HCT116 (cell line): ENCODE data around the gene TSPAN33. TPM values are rescaled to one million over a fixed set of nuclear protein-coding genes. Genes with fewer than 3 reads are reported as not detected.

Source experiments
- ATAC-seq: fragments of 200-7000 bp; cut with Tn5 transposase; 2 replicates; pipeline ENCODE4 v1.9.1; 2020; ENCODE audit warnings: mild to moderate bottlenecking, moderate library complexity
- BruUV-seq: library from RNA; stranded (reverse); fragments of 400-500 nt; replicated peaks from 2 replicates; lab custom pipeline; 2021; lab: Mats Ljungman, UMichigan
- CTCF ChIA-PET: fragments of 300-600 bp; sonication (Branson Sonifier 250); formaldehyde crosslinking; loops from one replicate; lab custom pipeline; 2021; ENCODE audit warnings: antibody characterized with exemption; lab: Charles Lee
- POLR2A ChIA-PET: fragments of 300-600, 350-600 bp; sonication (Branson Sonifier 250); formaldehyde crosslinking; loops from one replicate; lab custom pipeline; 2021; ENCODE audit warnings: antibody characterized with exemption; lab: Charles Lee
- RAD21 ChIA-PET, 2 experiments: fragments of 300-600 bp; sonication (Branson Sonifier 250); formaldehyde crosslinking; loops; one replicate each; lab custom pipeline; 2023; ENCODE audit warnings: low total read pairs in 2 of 2; ENCODE audit not compliant: uncharacterized antibody in 2 of 2, unreplicated experiment in 2 of 2, low non-redundant PET in 1 of 2; lab: Charles Lee
- DNase-seq: peaks from one replicate; pipeline ENCODE4 v3.0.0-alpha.2; 2010; ENCODE audit warnings: low read depth, low spot score
- H2AFZ ChIP-seq: fragments of 200-600 bp; shearing (Covaris generic), sonication (generic); 2 replicates; pipeline ENCODE4 v1.6.1; 2017; ENCODE audit warnings: low read depth, mixed run types, mixed read lengths, antibody characterized with exemption, low read length; ENCODE audit not compliant: poor library complexity, severe bottlenecking
- H3K27ac ChIP-seq: 2 replicates; pipeline ENCODE4 v1.5.1; 2012; ENCODE audit warnings: low read depth, low read length
- H3K27me3 ChIP-seq: fragments of 200-600 bp; sonication (generic); 2 replicates; pipeline ENCODE4 v1.6.1; 2016; ENCODE audit warnings: mixed run types, low read length, mixed read lengths; ENCODE audit not compliant: insufficient read depth
- H3K36me3 ChIP-seq, 2 experiments: fragments of 200-500 bp in 1 of 2; fragments of 200-600 bp in 1 of 2; sonication (Bioruptor generic) in 1 of 2; sonication (generic) in 1 of 2; 2 replicates each; pipeline versions ENCODE4 v1.5.1 to v1.6.1; 2014 to 2016; ENCODE audit warnings: low read length in 2 of 2, inconsistent platforms in 1 of 2, mixed read lengths in 1 of 2, mixed run types in 1 of 2; ENCODE audit not compliant: insufficient read depth in 2 of 2, control insufficient read depth in 1 of 2
- H3K4me1 ChIP-seq, 2 experiments: fragments of 200-600 bp in 1 of 2; sonication (generic) in 1 of 2; 2 replicates each; pipeline versions ENCODE4 v1.5.1 to v1.6.1; 2012 to 2017; ENCODE audit warnings: low read length in 2 of 2, inconsistent platforms in 1 of 2, mild to moderate bottlenecking in 1 of 2, mixed read lengths in 1 of 2, mixed run types in 1 of 2, moderate library complexity in 1 of 2; ENCODE audit not compliant: insufficient read depth in 2 of 2, control insufficient read depth in 1 of 2
- H3K4me2 ChIP-seq: fragments of 200-600 bp; sonication (generic); 2 replicates; pipeline ENCODE4 v1.6.1; 2017; ENCODE audit warnings: mixed run types, low read length, mixed read lengths
- H3K4me3 ChIP-seq, 2 experiments: fragments of 200-600 bp in 1 of 2; sonication (generic) in 1 of 2; replicated peaks in 1 of 2; 2 replicates each; pipeline ENCODE4 v1.5.1; 2011 to 2016; ENCODE audit warnings: low read length in 2 of 2, control low read depth in 1 of 2, low read depth in 1 of 2, mild to moderate bottlenecking in 1 of 2, mixed read lengths in 1 of 2, mixed run types in 1 of 2
- H3K79me2 ChIP-seq: fragments of 200-600 bp; sonication (generic); 2 replicates; pipeline ENCODE4 v1.6.1; 2017; ENCODE audit warnings: mild to moderate bottlenecking, mixed run types, low read length, moderate library complexity, mixed read lengths; ENCODE audit not compliant: insufficient read depth
- H3K9ac ChIP-seq: fragments of 200-600 bp; sonication (generic); 2 replicates; pipeline ENCODE4 v1.6.1; 2016; ENCODE audit warnings: low read length, mixed read lengths
- H3K9me2 ChIP-seq: fragments of 200-600 bp; sonication (generic), shearing (Covaris generic); 2 replicates; pipeline ENCODE4 v1.6.1; 2017; ENCODE audit warnings: mixed run types, mild to moderate bottlenecking, moderate library complexity; ENCODE audit not compliant: insufficient read depth
- H3K9me3 ChIP-seq, 2 experiments: fragments of 200-500 bp in 1 of 2; fragments of 200-600 bp in 1 of 2; sonication (Bioruptor generic) in 1 of 2; sonication (generic) in 1 of 2; 2 replicates each; pipeline ENCODE4 v1.6.1; 2014 to 2017; ENCODE audit warnings: low read length in 2 of 2, mixed read lengths in 2 of 2, inconsistent platforms in 1 of 2, low read depth in 1 of 2, mild to moderate bottlenecking in 1 of 2, mixed run types in 1 of 2, moderate library complexity in 1 of 2; ENCODE audit not compliant: control insufficient read depth in 1 of 2, insufficient read depth in 1 of 2
- H4K20me1 ChIP-seq: fragments of 200-600 bp; sonication (generic), shearing (Covaris generic); 2 replicates; pipeline ENCODE4 v1.6.1; 2017; ENCODE audit warnings: mixed run types, mild to moderate bottlenecking, moderate library complexity; ENCODE audit not compliant: insufficient read depth
- CBX3 ChIP-seq: IDR thresholded peaks from 2 replicates; pipeline ENCODE4 v1.6.1; 2012; ENCODE audit warnings: low read depth
- CEBPB ChIP-seq: IDR thresholded peaks from 2 replicates; pipeline ENCODE4 v1.6.1; 2012; ENCODE audit warnings: low read depth
- EZH2 ChIP-seq: fragments of 200-600 bp; sonication (generic); IDR thresholded peaks from 2 replicates; pipeline ENCODE4 v1.6.1; 2017; ENCODE audit warnings: antibody characterized with exemption, mixed run types
- JUND ChIP-seq: IDR thresholded peaks from 2 replicates; pipeline ENCODE4 v1.6.1; 2012
- POLR2A ChIP-seq: IDR thresholded peaks from 2 replicates; pipeline ENCODE4 v1.7.0; 2011; ENCODE audit warnings: borderline replicate concordance; ENCODE audit not compliant: insufficient read depth, insufficient read length; ENCODE audit errors: extremely low read depth
- POLR2AphosphoS5 ChIP-seq: IDR thresholded peaks from 2 replicates; pipeline ENCODE4 v1.6.1; 2011; ENCODE audit warnings: mild to moderate bottlenecking, low read depth, low read length, moderate library complexity
- SRF ChIP-seq: IDR thresholded peaks from 2 replicates; pipeline ENCODE4 v1.6.1; 2012; ENCODE audit warnings: low read depth
- intact Hi-C: fragments of 100-400 bp; cut with micrococcal nuclease; formaldehyde crosslinking; loops from 2 replicates; pipeline ENCODE4 v1.10.0; 2022
- total RNA-seq: library from RNA; stranded (reverse); gene quantifications from one replicate; pipeline ENCODE4 v1.2.1, GENCODE V29; 2021; ENCODE audit not compliant: unreplicated experiment
- TF ChIP-seq, protein P1 (sequence below): IDR thresholded peaks from 2 replicates; pipeline ENCODE4 v1.6.1; 2011; ENCODE audit warnings: mild to moderate bottlenecking, low read length, moderate library complexity; ENCODE audit not compliant: insufficient replicate concordance; ENCODE audit errors: extremely low read depth
- TF ChIP-seq, protein P2 (sequence below), 3 experiments: fragments of 200-600 bp in 1 of 3; sonication (generic) in 1 of 3; IDR thresholded peaks in 2 of 3; conservative IDR thresholded peaks in 1 of 3; 2 replicates each; pipeline ENCODE4 v1.5.1; 2012 to 2017; ENCODE audit warnings: low read depth in 2 of 3, low read length in 2 of 3, antibody characterized with exemption in 1 of 3, borderline replicate concordance in 1 of 3, control low read depth in 1 of 3, mild to moderate bottlenecking in 1 of 3, mixed read lengths in 1 of 3, mixed run types in 1 of 3, moderate library complexity in 1 of 3; ENCODE audit not compliant: insufficient read depth in 1 of 3
- TF ChIP-seq, protein P3 (sequence below): IDR thresholded peaks from 2 replicates; pipeline ENCODE4 v1.6.1; 2012; ENCODE audit warnings: low read depth

Gene TSPAN33
- total RNA-seq, 1 experiment from 2014 or later, result 22.2 TPM

DNA sequence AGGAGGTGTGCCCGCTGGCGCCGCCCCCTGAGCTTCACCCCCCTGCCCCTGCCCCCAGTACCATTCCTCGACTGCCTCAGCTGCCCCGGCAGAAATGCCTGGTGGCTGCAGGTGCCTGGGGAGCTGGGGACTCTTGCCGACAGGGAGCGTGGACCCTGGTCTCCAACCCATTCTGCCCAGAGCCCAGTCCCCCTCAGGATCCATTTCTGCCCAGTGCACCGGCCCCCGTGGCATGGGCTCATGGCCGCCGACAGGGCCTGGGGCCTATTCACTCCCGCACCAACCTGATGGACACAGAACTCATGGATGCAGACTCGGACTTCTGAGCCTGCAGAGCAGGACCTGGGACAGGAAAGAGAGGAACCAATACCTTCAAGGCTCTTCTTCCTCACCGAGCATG lies 67.6 kb downstream of the TSPAN33 start:
- H3K9me2 ChIP-seq, result no peaks in the 10 kb centered on the region
- intact Hi-C loops, result loop anchor here (10.0 kb wide), 1 partner anchor 133 kb away; no protein-coding TSS in a partner anchor
- H4K20me1 ChIP-seq, result no peaks in the 10 kb centered on the region
- no peaks in the 10 kb centered on the region for H3K4me1 ChIP-seq
- DNase-seq, result no peak
- H3K27me3 ChIP-seq, result no peaks in the 10 kb centered on the region
- H3K9ac ChIP-seq, result no peak overlapping the region
- no peaks in the 10 kb centered on the region for H3K79me2 ChIP-seq
- no peak overlapping the region for H3K4me2 ChIP-seq
- ChIA-PET RAD21 (no interaction called here), POLR2A (no interaction called here), CTCF (interaction anchor here (5.0 kb wide), 1 partner anchor 49 kb away, joined by 45 read pairs; no protein-coding TSS in a partner anchor)
- BruUV-seq, result no TSS peak
- H2AFZ ChIP-seq, result no peak overlapping the region
- no peaks in the 10 kb centered on the region for H3K9me3 ChIP-seq
- TF ChIP-seq SRF, result no peak
- H3K27ac ChIP-seq, result no peak overlapping the region
- H3K4me3 ChIP-seq, result no peak overlapping the region
- ATAC-seq, result no peak
- no peaks in the 10 kb centered on the region for H3K36me3 ChIP-seq

DNA sequence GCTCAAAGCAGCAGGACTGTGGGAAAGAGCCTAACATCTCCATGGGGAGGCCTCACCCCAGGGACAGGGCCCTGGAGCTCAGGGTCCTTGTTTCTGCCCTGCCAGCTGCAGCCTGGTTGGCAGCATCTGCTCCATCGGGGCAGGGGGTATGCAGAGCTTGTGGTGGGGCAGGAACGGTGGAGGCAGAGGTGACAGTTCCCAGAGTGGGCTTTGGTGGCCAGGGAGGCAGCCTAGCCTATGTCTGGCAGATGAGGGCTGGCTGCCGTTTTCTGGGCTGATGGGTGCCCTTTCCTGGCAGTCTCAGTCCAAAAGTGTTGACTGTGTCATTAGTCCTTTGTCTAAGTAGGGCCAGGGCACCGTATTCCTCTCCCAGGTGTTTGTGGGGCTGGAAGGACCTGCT lies 68.1 kb downstream of the TSPAN33 start:
- Histone ChIP-seq H3K4me3 (no peak overlapping the region), H3K4me1 (no peaks in the 10 kb centered on the region), H3K27ac (no peak overlapping the region), H3K9ac (no peak overlapping the region), H3K4me2 (no peak overlapping the region), H3K9me2 (no peaks in the 10 kb centered on the region), H3K36me3 (no peaks in the 10 kb centered on the region), H3K9me3 (no peaks in the 10 kb centered on the region), H3K27me3 (no peaks in the 10 kb centered on the region), H2AFZ (no peak overlapping the region), H4K20me1 (no peaks in the 10 kb centered on the region), H3K79me2 (no peaks in the 10 kb centered on the region)
- TF ChIP-seq POLR2A (no peak), EZH2 (no peak), POLR2AphosphoS5 (no peak), JUND (no peak), CEBPB (no peak), CBX3 (no peak)
- TF ChIP-seq, protein P1, sequence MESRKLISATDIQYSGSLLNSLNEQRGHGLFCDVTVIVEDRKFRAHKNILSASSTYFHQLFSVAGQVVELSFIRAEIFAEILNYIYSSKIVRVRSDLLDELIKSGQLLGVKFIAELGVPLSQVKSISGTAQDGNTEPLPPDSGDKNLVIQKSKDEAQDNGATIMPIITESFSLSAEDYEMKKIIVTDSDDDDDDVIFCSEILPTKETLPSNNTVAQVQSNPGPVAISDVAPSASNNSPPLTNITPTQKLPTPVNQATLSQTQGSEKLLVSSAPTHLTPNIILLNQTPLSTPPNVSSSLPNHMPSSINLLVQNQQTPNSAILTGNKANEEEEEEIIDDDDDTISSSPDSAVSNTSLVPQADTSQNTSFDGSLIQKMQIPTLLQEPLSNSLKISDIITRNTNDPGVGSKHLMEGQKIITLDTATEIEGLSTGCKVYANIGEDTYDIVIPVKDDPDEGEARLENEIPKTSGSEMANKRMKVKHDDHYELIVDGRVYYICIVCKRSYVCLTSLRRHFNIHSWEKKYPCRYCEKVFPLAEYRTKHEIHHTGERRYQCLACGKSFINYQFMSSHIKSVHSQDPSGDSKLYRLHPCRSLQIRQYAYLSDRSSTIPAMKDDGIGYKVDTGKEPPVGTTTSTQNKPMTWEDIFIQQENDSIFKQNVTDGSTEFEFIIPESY, result no peak
- TF ChIP-seq, protein P2, sequence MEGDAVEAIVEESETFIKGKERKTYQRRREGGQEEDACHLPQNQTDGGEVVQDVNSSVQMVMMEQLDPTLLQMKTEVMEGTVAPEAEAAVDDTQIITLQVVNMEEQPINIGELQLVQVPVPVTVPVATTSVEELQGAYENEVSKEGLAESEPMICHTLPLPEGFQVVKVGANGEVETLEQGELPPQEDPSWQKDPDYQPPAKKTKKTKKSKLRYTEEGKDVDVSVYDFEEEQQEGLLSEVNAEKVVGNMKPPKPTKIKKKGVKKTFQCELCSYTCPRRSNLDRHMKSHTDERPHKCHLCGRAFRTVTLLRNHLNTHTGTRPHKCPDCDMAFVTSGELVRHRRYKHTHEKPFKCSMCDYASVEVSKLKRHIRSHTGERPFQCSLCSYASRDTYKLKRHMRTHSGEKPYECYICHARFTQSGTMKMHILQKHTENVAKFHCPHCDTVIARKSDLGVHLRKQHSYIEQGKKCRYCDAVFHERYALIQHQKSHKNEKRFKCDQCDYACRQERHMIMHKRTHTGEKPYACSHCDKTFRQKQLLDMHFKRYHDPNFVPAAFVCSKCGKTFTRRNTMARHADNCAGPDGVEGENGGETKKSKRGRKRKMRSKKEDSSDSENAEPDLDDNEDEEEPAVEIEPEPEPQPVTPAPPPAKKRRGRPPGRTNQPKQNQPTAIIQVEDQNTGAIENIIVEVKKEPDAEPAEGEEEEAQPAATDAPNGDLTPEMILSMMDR (IDR thresholded peaks at IDR 0.05 in 2 of 3, conservative IDR thresholded peaks at IDR 0.05 in 1 of 3; ENCODE audit: borderline replicate concordance in 1 of 3, insufficient read depth in 1 of 3, low read depth in 2 of 3, low read length in 2 of 3), result no peak
- TF ChIP-seq, protein P3, sequence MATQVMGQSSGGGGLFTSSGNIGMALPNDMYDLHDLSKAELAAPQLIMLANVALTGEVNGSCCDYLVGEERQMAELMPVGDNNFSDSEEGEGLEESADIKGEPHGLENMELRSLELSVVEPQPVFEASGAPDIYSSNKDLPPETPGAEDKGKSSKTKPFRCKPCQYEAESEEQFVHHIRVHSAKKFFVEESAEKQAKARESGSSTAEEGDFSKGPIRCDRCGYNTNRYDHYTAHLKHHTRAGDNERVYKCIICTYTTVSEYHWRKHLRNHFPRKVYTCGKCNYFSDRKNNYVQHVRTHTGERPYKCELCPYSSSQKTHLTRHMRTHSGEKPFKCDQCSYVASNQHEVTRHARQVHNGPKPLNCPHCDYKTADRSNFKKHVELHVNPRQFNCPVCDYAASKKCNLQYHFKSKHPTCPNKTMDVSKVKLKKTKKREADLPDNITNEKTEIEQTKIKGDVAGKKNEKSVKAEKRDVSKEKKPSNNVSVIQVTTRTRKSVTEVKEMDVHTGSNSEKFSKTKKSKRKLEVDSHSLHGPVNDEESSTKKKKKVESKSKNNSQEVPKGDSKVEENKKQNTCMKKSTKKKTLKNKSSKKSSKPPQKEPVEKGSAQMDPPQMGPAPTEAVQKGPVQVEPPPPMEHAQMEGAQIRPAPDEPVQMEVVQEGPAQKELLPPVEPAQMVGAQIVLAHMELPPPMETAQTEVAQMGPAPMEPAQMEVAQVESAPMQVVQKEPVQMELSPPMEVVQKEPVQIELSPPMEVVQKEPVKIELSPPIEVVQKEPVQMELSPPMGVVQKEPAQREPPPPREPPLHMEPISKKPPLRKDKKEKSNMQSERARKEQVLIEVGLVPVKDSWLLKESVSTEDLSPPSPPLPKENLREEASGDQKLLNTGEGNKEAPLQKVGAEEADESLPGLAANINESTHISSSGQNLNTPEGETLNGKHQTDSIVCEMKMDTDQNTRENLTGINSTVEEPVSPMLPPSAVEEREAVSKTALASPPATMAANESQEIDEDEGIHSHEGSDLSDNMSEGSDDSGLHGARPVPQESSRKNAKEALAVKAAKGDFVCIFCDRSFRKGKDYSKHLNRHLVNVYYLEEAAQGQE, result no peak
- RAD21 ChIA-PET, result no interaction called here
- BruUV-seq, result no TSS peak
- DNase-seq (no peak), ATAC-seq (no peak)
- POLR2A ChIA-PET, result no interaction called here
- CTCF ChIA-PET, result interaction anchor here (5.0 kb wide), 1 partner anchor 50 kb away, joined by 45 read pairs; no protein-coding TSS in a partner anchor
- intact Hi-C loops, result loop anchor here (10.0 kb wide), 1 partner anchor 132 kb away; no protein-coding TSS in a partner anchor
